HG03342 (cell line): Measurements from ENCODE around the gene UNC13D.
"Not testable (repeated sequence)": the region's sequence is repeated elsewhere in the genome, so short reads cannot be mapped to it uniquely, and the experiment has no call there.

ENCODE experiments used
- ATAC-seq: cut with Tn5 transposase; IDR thresholded peaks from one replicate; pipeline ENCODE4 v1.9.1; 2021; ENCODE audit warnings: mild to moderate bottlenecking, moderate library complexity; ENCODE audit not compliant: unreplicated experiment

The UNC13D gene

DNA sequence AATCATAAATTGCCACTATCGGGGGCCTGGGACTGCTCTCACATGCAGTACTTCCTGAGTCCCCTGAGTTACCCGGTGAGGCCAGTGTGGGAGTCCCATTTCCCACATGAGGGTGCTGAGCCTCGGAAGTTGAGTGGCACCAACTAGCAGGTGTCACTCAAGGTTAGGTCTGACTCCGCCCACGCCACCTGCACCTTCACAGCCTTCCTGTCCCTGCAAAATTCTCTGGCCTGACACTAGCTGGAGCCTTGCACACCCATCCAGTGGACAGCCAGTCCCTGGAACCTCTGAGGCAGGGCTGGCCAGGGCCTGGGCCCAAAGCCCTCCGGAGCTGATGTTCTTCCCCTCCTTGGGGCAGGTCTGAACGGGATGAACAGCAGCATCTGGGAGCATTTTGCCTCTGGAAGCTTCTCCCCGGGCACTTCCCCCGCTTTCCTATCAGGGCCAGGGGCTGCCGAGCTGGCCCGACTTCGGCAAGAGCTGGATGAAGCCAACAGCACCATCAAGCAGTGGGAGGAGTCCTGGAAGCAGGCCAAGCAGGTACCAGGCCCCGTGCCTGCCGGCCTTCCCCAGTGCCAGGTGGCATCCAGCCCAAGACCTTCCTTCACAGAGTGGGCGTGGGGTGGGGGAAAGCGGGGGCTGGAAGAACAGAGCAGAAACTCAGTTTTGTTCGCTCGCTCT, 21.9 kb downstream of the UNC13D start:
- ATAC-seq: no peak

DNA sequence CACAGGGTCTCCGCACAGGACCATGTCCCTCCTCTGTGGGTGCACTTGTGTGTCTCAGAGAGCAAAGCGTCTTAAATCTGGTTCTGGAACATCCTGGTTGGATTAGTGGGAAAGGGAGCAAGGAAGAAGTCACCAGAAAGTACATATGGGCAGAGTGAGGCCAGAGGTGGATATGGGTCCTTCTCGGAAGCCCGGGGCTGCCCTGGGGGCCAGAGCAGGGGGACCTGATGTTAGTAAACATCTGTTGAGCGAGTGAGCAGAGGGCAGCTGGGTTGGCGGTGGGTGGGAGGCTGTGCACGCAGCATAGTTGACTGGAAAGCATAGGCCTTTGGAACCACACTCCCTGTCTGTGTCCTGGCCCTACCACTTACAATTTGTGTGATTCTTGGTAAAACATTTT, 22.7 kb downstream of the UNC13D start:
- no peak for ATAC-seq

DNA sequence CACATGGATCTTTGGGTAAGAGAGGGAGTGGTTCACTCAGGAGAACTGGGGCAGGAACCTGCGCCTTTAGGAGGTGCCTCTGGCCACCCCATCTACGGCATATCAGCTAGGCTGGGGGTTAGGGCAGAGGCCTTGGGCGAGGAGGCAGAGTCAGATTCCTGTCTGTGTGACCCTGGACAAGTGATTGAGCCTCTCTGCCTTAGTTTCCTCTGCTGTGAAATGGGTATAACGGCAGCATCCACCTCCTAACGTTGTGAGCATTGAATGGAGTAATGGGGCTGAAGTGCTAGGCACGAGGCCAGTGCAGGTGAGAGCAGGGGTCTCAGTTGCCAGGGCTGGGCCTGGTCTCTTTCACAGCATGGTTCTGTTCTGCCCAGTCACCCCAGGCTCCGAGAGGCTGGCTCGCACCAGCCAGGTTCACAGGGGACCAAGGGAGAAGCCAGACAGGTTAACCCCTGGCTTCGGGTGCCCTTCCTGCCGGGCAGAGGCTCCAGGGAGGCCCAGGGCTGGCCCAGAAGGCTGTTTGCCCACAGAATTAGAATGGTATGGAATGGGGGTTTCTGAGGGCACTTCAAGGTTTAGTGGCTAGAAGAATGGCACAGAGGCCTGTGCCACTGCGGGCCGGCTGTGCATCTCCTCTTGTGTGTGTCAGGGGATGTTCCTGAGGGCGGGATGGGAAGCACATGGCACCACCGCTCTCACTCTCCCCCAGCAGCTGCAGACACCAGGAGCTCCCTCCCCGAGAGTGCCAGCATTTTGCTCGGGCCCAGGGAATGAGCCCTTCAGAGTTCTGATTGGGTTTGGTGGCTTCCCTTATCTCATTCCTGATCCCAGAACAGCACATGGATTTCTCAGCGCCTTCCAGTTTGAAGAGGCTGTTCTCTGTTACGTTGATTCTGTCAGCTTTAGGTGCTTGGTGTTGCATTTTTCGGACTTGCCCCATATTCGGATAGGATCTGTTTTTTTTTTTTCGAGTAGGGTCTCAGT, 23.8 kb downstream of the UNC13D start:
- no peak for ATAC-seq

DNA sequence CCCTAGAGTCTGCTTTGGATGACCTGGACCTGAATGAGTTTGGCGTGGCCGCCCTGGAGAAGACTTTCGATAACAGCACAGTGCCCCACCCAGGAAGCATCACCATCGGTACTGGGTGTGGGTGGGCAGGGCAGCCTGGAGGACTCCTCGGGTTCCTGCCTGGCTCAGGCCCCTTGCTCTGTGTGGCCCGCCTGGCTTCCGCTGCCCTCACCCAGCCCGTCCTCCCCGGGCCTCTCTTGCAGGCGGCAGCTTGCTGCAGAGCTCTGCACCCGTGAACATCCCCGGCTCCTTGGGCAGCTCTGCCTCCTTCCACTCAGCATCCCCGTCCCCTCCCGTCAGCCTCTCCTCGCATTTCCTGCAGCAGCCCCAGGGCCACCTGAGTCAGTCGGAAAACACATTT, 24.5 kb downstream of the UNC13D start:
- ATAC-seq: no peak

DNA sequence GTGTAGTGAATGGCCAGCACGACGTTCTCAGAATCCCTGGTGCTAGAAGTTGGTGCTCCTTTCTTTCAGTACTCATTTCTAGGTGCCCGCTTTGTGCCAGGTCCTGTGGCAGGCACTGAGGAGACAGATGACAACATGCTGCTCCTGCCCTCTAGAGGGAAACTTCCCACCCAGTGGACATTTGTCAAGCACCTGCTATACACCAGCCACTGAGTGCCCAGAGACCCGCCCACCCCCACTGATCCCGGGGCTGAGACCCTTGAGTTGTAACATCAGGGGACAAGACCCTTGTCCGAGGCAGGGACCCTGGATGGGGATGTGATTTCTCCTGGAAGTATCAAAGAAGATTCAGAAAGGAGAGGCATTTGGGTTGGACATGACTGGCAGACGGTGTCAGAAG, 25.1 kb downstream of the UNC13D start:
- ATAC-seq: no peak

DNA sequence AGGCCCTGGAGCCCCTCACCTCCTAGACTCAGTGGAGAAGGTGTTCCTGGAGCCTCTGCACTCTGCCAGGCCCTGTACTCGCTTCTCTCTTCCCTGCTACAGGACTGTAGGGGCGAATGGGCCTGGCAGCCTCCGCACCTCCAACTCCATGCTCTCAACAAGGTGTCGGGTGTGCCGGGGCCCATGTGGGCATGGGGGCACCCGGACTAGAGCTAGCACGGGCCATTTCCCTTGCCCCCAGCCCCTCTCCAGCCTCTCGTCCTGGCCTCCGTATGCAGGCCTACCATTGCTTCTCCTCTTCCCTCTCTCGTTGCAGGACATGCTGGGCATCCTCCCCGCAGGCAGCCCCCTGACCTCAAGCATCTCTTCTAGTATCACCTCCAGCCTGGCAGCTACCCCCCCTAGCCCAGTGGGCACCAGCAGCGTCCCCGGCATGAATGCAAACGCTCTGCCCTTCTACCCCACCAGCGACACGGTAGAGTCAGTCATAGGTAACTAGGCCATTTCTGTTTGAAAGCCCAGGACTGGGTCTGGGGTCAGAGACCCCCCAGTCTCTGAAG, 25.8 kb downstream of the UNC13D start:
- ATAC-seq: no peak

DNA sequence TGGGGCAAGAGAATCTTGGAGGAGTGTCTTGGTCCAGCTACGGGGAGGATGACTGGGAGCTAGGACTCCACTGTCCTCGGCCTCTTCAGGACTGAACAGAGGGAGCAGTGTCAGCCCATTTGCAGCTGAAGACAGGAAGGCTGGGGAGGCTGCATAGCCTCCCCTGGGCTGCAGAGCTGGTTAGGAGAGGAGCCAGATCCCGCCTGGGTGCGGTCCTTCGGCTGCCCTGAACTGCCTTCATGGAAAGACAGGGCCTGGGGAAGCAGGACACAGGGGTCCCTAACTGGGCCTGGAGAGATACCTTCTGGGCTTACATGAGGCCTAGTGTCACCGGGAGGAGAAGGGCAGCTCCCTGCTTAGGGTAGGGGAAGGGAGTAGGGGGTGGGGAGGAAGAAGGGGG, 26.6 kb downstream of the UNC13D start:
- no peak for ATAC-seq

DNA sequence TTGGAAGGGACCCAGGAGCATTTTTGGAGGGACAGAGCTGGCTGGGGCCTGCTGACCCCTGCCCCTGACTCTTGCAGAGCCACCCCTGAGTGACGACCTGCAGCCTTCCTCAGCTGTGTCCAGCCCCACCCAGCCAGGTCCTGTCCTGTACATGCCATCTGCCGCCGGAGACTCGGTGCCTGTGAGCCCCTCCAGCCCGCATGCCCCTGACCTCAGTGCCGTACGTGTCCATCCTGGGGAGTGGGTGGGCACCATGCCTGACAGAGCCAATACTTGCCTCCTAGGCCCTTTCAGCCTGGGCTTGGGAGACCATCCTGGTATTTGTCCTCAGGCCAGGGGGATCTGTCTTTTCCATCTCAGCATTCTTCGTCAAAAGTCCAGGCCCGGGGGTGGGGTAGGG, 27.5 kb downstream of the UNC13D start:
- no peak for ATAC-seq

DNA sequence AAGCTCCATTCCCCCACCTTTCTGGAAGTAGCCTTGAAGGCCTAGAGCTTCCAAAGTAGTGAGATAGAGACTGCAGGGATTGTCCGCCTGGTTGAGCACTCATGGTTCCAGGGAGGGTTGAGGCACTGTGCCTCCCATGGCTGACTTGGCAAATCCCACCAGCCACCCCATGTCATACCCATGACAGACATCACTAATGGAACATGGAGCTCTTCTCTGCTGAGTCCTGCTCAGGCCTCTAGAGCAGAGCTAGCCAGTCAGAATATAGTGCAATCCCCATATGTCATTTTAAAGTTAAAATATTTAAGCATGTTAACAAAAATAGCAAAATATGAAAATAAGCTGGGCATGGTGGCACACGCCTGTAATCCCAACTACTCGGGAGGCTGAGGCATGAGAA, 28.8 kb downstream of the UNC13D start:
- no peak for ATAC-seq

DNA sequence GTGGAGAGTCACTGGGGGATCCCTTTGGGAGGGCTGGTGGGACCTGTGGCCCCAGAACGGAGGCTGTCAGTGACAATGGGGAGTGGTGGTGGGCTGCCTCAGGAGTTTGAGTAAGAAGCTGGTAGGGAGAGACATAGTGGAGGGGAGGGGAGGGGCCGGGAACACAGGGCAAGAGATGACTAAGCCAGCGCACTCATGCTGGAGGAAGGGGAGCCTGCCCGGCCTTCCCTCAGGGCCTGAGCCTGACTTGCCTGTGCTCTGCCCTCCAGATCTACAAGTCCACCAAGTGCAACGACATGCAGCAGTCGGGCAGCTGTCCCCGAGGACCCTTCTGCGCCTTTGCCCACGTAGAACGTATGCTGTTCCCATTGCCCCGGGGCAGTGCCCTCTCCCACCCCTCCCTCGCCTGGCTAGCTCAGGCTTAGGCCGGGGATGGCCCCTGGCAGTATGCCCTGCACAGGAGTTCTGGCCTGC, 29.3 kb downstream of the UNC13D start:
- no peak for ATAC-seq

DNA sequence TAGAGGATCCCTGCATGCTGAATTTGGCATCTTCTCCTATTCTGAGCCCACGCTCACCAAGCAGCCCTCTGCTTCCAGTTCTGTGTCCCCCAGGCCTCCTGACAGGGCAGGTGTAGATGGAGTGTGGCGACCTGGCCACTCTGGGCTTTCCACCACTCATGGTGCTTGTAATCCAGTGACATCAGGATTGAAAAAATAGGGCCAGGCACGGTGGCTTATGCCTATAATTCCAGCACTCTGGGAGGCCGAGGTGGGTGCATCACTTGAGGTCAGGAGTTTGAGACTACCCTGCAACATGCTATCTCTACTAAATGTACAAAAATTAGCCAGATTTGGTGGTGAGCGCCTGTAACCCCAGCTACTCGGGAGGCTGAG, 30.2 kb downstream of the UNC13D start:
- no peak for ATAC-seq

DNA sequence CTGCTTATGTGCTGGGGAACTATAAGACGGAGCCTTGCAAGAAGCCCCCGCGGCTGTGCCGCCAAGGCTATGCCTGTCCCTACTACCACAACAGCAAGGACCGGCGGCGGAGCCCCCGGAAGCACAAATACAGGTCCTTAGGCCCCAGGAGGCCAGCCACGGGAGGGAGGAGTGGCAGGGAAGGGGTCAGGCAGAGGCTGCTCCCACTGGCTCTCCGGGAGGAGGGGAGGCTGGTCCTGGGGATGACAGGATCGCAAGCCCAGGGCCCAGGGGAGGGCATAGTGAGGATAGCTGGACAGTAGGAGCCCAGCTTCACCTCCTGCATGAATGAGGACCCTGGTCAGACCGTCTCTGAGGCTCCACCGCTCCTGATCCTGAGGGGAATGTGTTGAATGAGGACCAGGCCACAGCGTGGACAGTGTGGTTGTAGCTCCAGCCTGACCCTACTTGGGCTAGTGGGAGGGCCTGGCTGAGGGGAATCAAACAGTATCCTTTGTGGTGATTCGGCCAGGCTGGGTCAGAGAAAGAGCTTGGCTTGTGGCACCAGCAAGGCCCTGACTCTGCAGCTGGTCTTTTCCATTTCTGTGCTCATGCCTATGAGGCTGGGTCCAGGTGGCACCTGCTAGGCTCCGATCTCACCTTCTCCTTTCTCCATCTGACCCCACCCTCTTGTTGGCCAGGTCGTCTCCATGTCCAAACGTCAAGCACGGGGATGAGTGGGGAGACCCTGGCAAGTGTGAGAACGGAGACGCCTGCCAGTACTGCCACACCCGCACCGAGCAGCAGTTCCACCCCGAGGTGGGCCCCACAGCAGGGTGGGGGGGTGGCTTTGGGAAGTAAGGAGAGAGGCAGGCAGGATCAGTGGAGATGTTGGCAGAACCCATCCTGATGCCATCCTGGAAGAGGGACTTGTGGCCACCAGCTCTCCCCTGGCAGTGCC, 30.9 kb downstream of the UNC13D start:
- ATAC-seq: no peak

DNA sequence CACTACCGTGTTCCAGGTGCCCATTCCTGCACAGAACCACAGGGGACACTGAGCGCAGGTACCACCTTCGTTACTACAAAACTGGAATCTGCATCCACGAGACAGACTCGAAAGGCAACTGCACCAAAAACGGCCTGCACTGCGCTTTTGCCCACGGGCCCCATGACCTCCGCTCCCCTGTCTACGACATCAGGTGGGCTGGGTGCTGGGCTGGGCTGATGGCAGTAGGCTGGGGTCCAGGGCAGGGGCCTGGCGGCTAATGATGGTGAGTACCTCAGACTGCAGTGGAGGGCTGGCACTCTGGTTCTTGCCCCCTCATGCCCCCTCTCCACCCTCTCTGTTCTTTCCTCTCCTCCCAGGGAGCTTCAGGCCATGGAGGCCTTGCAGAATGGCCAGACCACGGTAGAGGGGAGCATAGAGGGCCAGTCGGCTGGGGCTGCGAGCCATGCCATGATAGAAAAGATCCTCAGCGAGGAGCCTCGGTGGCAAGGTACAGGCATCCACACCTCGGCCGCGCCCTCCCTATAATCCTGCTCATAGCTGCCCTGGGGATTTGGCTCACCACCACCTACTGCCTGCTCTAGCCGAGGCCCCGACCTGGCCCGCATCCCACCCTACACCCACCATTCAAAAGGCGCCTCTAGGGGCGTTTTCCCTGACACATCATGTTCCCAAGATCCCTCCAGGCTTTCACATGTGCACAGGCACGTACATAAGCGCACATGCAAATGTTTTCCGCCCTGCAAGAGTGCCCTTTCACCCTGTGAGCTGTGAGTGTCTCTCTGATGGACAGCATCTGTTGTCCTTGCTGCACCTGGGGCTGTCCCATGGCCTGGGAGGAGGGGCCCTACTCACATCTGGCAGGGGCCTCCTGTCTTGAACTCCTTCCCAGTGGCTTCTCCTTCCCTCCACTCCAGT, 31.8 kb downstream of the UNC13D start:
- ATAC-seq: no peak

DNA sequence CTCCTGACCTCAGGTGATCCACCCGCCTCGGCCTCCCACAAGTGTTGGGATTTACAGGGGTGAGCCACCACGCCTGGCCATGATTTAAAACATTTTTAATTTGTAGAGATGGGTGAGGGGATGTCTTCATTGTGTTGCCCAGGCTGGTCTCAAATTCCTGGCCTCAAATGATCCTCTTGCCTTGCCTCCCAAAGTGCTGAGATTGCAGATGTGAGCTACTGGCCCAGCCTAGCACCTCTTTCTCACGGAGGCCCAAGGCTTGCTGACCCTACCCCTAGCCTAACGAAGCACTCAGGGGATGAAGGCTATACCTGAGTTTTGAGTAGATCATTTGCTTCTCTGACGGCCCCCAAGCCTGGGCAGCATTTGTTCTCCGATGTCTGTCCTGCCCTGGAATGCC, 33.0 kb downstream of the UNC13D start:
- ATAC-seq: no peak

DNA sequence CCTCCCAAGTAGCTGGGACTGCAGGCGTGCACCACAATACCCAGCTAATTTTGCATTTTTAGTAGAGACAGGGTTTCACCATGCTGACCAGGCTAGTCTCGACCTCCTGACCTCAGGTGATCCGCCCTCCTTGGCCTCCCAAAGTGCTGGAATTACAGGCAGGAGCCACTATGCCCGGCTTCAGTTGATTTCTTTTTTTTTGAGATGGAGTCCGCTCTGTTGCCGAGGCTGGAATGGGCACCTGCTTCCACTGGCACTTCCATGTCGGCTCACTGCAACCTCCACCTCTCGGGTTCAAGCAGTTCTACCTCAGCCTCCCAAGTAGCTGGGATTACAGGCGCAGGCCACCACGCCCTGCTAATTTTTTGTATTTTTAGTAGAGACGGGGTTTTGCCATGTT, 33.4 kb downstream of the UNC13D start:
- not testable (repeated sequence) for ATAC-seq

DNA sequence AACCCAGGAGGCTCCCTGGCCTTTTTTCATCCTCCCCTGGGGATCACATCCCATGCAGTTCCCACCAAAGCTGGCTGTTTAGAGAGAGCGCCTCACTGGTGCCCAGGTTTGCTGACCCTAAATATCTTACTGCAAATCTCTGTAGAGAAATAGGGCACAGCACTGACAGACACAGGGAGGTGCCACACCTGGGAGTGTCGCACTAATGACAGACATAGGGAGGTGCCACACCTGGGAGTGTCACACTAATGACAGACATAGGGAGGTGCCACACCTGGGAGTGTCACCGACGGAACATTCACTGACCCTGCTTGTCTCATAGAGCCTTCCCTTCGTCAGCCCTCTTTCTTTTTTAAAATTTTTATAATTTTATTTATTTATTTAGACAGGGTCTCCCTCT, 34.0 kb downstream of the UNC13D start:
- no peak for ATAC-seq

DNA sequence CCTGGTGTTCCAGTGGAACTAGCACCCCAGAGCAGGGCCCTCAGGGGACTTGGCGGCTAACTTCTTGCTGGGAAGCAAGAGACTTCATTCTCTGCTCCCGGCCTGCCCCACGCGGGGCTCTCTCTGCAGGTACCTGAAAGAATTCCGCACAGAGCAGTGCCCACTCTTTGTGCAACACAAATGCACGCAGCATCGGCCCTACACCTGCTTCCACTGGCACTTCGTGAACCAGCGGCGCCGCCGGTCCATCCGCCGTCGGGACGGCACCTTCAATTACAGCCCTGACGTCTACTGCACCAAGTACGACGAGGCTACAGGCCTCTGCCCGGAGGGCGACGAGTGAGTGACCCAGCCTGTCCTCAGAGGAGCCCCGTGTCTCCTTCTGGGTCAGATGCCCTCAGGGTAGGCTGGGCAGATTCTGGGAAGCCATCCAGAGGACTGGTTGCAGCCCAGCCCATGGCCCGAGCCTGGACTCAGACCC, 34.5 kb downstream of the UNC13D start:
- ATAC-seq: no peak

DNA sequence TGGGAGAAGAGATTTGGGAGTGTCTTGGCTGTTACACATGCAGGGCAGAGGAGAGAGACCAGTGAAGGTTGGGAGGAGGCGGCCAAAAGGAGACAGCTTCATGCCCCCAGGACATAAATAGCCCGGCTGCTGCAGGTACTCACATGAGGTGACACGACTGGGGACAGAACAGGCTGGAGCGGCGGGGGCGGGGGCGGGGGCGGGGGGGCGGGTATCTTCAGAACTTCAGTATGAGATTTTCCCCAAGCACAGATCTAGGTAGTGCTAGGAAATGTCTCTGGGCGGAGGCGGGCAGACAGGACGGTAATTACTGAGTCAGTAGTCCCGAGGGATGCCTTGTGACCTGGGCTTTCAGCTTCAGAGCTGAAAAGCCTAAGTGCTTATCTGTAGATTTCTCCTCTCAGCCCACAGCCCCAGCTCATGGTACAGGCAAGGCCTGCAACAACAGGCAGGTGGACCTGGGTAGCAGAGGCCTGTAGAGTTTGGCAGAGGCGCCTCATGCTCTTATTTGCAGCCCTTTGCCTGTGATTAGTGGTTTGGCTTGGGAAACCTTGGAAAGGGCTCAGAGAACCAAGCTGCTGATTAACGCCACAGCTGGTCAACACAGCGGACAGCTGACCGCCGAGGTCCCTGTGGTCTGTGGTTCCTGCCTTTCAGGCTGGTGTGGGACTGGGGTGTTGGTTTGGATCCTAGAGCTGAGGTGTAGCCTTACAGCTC, 35.1 kb downstream of the UNC13D start:
- no peak for ATAC-seq

DNA sequence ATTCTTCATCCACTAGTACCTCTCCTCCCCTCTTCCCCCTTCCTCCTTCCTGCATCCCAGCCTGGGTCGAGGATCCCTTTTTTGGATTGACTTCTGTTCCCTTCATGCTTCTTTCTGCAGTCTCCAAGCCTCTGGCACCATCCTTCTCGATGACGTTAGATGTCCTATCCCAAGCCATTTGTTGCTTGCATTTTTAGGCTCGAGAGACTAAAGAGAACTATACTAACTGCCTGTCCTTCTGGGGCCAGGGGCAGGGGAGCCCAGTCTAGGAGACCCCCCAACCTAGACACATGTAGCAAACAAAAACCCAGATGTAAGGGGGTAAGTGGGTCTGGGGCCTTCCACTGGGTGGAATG, 35.7 kb downstream of the UNC13D start:
- ATAC-seq: no peak
